ENCODE measurements around the gene RPS19BP1.

The RPS19BP1 gene

GRCh38 chr22:39490135-39490798, 42.3 kb downstream of the RPS19BP1 start:
- peak; percentile 60 for DNase-seq (ENCODE audit: low read depth)

- no peak for DNase-seq (ENCODE audit: low read depth)
Measured at GRCh38 chr22:39489094-39490068, 43.2 kb downstream of the RPS19BP1 start.

- no peak for DNase-seq (ENCODE audit: low read depth)
Measured at GRCh38 chr22:39488563-39489083, 43.9 kb downstream of the RPS19BP1 start.

DNA sequence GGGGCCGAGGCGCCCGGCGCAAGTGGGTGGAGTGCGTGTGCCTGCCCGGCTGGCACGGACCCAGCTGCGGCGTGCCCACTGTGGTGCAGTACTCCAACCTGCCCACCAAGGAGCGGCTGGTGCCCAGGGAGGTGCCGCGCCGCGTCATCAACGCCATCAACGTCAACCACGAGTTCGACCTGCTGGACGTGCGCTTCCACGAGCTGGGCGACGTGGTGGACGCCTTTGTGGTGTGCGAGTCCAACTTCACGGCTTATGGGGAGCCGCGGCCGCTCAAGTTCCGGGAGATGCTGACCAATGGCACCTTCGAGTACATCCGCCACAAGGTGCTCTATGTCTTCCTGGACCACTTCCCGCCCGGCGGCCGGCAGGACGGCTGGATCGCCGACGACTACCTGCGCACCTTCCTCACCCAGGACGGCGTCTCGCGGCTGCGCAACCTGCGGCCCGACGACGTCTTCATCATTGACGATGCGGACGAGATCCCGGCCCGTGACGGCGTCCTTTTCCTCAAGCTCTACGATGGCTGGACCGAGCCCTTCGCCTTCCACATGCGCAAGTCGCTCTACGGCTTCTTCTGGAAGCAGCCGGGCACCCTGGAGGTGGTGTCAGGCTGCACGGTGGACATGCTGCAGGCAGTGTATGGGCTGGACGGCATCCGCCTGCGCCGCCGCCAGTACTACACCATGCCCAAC, 44.6 kb downstream of the RPS19BP1 start:
- DNase-seq (ENCODE audit: low read depth), result no peak

- DNase-seq (ENCODE audit: low read depth), result no peak
Measured at GRCh38 chr22:39486951-39487825, 45.4 kb downstream of the RPS19BP1 start.

DNA sequence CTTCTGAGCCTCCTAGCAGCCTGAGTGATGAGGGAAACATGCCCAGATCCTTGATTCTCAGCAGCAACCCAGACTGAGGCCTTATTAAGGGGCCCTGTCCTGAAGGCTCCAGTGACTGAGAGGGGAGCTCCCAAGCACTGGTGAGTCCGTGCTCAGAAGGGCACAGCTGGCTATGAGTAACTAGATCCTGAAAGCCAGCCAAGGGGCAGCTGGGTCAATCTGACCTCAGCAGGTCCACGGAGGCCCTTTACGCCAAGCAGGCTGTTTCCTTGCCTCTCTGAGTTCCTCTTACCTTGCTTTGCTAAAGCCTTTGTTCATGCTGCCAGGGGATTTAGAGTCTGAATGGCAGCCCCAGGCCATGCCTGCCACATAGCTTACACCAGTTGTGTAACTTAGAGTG, 49.8 kb downstream of the RPS19BP1 start:
- DNase-seq (ENCODE audit: low read depth), result no peak

DNA sequence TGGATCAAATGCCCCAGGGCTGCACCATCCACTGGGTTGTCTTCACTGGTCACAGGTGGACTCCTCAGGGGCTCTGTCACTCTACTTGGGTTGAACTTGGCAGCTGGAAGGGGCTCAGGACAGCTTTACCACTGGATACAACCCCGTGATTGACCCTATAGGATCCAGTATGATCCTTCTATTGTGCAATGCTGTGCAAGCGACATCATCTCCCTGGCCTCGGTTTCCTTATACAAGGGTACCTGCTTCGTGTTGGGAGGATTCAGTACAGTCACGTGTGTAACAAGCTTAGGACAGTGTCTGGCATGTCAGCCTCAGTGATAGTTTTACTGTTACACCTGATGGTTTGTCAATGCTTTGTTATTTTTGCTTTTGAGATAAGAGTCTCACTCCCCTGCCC, 51.0 kb downstream of the RPS19BP1 start:
- DNase-seq (ENCODE audit: low read depth), result no peak

DNA sequence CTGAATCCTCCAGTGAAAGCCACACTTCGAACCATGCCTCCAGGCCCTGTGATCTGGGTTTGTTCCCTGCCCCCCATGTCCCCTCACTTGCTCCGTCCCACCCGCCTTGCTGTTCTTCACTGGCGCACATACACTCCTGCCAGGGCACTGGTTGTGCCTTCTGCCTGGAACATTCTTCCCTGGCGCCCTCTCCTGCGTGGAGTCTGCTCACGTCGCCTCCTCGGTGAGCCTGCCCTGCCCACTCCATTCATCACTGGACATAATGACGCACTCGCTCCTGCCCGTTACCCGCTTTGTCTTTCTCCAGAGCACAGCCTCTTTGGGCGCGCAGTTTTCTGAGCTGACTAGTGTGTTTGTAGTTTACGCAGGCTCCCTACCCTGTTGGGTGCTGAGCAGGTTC, 51.5 kb downstream of the RPS19BP1 start:
- no peak for DNase-seq (ENCODE audit: low read depth)

DNA sequence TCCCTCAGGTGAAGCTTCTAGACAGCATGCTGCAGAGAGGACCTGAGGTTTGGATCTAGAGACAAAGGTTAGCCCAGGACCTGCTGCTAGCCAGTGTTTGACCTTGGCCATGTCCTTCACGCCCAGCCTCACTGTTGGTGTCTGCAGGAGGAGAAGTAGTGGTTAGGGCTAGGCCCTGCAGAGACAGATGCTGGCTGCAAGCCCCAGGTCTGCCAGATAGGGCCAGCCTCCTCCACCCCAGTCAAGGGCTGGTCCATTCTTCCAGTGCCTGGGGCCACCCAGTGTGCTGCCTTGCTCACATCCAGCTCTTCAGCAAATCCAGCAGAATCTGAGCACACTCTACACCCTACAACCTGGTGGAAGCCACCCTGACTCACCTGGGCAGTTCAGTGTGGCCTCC, 52.0 kb downstream of the RPS19BP1 start:
- no peak for DNase-seq (ENCODE audit: low read depth)

DNA sequence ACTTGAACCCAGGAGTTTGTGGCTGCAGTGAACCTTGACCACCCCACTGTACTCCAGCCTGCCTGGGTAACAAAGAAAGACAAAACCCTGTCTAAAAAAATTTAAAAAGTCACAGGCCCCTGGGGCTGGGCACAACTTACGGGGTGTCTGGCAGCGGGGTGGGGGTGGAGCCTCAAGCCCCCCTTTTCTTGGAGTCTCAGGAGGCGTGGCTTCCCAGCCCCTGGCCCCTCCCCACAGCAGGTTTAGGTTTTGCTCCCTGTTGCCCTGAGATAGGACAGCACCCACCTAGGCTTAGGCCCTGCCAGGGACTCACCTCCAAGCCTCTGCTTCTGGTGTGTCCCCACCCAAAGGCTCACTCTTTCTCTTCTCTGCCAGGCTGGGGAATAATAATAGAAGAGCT, 53.3 kb downstream of the RPS19BP1 start:
- no peak for DNase-seq (ENCODE audit: low read depth)
